ENCODE results near the gene CACHD1.
A peak's percentile ranks its signal among the peaks of the same experiment; 100 is the strongest.

The CACHD1 gene

DNA sequence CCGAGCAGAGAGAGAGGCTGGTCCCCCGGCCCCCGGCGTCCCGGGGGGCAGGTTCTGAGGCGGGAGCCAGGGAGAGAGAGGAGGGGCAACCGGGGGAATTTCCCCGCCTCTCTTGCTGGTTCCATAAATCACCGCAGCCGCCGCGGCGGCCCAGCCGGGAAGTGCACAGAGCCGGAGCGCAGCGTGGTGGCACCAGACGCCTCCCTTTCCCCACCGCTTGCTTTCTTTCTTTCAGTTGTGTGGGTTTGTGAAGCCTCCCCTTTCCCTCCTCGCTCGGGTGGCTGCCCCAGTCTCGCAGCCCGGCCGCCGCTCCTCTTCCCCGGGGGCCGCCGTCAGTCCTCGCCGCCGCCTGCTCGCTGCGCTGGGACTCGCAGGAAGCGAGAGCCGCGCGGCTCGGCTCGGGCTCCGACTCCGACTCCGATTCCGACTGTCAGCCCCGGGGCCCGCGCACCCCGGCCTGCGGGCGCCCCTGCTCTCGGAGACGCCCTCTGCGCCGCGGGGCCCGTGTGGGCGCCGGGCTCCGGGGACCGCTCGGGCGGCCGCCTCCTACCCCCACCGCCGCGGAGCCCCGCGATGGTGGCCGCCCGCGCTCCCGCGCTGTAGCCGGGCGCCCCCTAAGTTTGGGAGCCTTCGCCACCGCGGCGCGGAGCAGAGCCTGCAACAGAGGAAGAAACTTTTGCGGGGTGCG lies at the start of gene CACHD1:
Gene CACHD1 (plus strand): TSS at position 153 of the 688 bp plus-strand sequence. CDS start 616 bp downstream, outside the sequence.
- peak; percentile 83 for DNase-seq (ENCODE audit: low read depth)

GRCh38 chr1:64421377-64421776 lies 48.6 kb upstream of the CACHD1 start:
- no peak for DNase-seq (ENCODE audit: low read depth)

DNA sequence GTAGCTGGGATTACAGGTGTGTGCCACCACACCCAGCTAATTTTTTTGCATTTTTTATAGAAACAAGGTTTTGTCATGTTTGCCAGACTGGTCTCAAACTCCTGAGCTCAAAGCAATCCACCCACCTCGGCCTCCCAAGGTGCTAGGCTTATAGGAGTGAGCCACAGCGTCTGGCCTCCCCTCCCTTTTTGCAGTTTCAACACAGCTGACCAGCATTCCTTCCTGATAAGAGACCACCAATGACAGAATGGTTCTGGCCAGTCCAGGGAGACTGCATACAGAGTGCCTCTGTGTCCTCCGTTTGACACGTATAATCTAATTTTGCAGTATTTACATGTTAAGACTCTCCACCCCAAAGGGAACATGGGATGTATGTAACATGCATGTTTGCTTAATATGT lies 46.4 kb upstream of the CACHD1 start:
- DNase-seq (ENCODE audit: low read depth): no peak

DNA sequence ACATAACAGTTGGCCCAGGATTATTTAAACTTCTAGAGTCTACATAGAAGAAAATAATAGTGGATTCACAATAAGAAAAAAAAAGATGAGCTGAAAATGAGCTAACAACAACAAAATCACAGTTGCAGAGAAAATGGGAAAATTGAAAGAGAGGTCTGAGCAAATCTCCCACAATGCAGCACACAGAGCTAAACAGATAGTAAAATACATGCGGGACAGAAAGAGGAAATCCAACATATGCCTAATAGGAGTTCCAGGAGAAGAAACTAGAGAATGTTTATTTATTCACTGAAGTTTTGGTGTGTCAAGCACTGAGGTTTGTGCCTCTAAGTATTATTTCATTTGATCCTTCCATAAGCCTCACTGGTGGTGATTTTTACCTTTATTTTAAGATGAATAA lies 45.5 kb upstream of the CACHD1 start:
- DNase-seq (ENCODE audit: low read depth): no peak

GRCh38 chr1:64425521-64425920 lies 44.4 kb upstream of the CACHD1 start:
- DNase-seq (ENCODE audit: low read depth): no peak

DNA sequence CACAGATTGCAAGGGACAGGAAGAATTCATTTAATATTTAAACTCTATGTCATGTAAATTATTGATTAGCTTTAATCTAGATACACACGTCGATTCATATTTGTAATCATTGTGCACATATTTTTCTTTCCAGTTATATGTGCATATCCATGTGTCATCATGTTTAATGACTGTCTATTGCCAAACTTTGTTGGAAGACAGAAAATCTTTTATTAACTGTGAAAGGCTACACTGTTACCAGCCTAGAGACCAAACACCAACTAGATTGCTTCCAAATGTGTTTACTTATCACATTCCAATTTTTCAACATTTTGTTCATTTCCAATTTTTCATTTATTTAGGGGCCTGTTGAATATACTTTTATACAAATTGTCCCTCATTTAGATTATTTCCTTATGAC lies 43.2 kb upstream of the CACHD1 start:
- no peak for DNase-seq (ENCODE audit: low read depth)

DNA sequence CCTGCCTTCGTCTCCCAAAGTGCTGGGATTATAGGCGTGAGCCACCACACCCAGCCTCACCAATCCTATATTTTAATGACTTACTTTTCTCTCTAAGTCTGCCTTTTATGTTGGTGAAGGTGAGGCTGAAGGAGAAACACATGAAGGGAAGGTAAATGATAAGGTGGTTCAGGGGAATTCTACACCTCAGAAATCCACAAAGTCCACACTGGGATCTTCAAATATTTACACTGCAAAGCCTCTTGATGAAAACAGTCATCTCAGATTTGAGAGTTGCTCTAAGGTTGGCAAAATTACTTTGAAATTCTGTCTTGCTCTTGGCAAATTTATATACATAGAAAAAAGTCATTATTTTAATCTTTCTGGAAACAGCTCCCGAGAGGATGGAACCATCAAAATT lies 42.0 kb upstream of the CACHD1 start:
- DNase-seq (ENCODE audit: low read depth): no peak

GRCh38 chr1:64433308-64433707 lies 36.6 kb upstream of the CACHD1 start:
- no peak for DNase-seq (ENCODE audit: low read depth)

- no peak for DNase-seq (ENCODE audit: low read depth)
Observed at GRCh38 chr1:64433747-64434146, 36.2 kb upstream of the CACHD1 start.

GRCh38 chr1:64435000-64435399 lies 34.9 kb upstream of the CACHD1 start:
- no peak for DNase-seq (ENCODE audit: low read depth)

DNA sequence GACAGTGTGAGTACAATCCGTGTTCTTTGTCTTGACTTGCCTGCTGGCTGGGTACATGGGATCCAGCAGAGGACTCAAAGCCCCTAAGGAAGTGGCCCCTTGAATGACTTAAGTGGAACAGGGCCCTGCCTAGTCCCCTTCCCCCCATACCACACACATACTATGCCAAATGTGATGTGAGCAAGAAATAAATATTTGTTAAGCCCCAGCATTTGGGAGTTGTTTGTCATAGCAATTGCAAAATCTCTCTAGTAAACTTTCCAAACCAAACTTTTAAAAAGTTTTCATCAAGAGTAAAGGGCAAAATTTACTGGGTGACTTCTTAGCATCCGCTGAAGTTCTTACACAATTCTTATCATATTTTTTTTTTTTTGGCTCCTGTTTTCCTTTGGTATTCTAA lies 32.5 kb upstream of the CACHD1 start:
- DNase-seq (ENCODE audit: low read depth): no peak

- no peak for DNase-seq (ENCODE audit: low read depth)
Observed at GRCh38 chr1:64440183-64440826, 29.6 kb upstream of the CACHD1 start.

- DNase-seq (ENCODE audit: low read depth): no peak
Observed at GRCh38 chr1:64451440-64451839, 18.5 kb upstream of the CACHD1 start.

- no peak for DNase-seq (ENCODE audit: low read depth)
Observed at GRCh38 chr1:64453688-64454087, 16.2 kb upstream of the CACHD1 start.

DNA sequence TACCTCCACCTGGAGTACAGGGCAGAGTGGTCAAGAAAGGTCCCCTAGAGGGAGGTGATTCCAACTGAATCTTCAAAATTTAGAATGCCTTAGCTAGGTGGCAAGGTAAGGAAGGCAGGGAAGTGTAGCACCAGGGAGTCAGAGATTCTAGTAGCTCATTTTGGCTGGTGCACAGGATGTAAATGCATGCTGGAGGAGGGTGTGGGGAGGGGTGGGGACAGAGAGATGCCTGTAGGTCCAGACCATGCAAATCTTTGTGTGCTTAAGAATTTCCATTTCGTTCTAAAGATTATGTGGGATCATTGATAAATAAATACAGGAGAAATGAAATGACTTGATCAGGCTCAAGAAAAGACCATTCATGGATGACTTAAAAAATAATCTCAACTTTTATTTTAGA lies 11.0 kb upstream of the CACHD1 start:
- no peak for DNase-seq (ENCODE audit: low read depth)

DNA sequence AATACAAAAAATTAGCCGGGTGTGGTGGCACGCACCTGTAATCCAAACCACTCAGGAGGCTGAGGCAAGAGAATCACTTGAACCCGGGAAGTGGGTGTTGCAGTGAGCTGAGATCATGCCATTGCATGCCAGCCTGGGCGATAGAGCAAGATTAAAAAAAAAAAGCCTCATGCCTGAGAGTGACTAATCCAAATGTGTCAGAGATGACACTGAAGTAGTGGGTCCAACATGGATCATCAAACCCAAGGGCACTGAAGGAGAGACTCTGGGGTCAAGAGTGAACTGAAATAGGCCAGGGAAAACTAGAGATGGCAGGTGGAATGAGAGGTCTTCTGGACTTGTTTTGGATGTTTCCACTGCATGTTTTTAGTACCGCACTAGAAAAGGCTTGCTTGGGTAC lies 10.2 kb upstream of the CACHD1 start:
- peak; percentile 32 for DNase-seq (ENCODE audit: low read depth)

GRCh38 chr1:64466033-64466432 lies 3.9 kb upstream of the CACHD1 start:
- DNase-seq (ENCODE audit: low read depth): no peak

GRCh38 chr1:64469116-64469976 lies 583 bp upstream of the CACHD1 start:
- peak; percentile 44 for DNase-seq (ENCODE audit: low read depth)

GRCh38 chr1:64470665-64471217 lies 812 bp downstream of the CACHD1 start:
- DNase-seq (ENCODE audit: low read depth): peak; percentile 50

DNA sequence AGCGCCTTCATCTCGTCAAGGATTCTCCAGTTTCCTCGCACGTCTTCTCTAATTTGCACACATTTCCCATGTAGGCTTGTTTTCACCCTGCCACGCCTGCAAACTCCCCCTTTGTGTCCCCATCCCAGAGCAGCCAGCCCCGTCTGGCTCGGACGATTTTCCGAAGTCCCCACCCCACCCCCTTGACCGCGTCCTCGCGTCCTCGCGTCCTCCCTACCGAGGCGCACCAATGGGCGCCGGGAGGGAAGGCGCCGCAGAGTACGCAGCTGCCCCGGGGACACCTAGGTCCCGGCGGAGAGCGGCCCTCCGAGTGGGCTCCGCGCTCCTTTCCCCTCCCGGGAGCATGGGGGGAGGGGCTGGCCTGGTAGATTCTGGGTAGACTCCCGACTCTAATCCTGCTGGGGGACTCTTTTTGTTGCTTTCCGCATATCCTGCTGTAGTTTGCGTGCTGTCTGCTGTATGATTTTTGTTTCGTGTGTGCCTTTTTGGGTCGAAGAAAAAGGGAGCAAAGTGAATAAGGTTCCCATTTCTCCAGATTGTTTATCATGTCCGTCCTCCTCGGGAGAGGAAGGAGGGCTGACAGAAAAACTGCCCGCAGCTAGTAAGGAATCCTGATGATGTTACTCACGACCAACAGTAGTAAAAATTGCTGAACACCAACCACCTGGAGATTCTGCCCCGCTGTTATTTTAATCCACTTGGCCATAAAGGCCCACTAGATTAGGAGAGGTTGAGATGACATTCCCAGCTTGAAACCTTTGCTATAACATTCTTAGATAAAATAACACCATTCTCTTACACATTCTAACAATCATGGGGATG lies 1.5 kb downstream of the CACHD1 start:
- peak; percentile 62 for DNase-seq (ENCODE audit: low read depth)

GRCh38 chr1:64472040-64472376 lies 2.1 kb downstream of the CACHD1 start:
- DNase-seq (ENCODE audit: low read depth): no peak

DNA sequence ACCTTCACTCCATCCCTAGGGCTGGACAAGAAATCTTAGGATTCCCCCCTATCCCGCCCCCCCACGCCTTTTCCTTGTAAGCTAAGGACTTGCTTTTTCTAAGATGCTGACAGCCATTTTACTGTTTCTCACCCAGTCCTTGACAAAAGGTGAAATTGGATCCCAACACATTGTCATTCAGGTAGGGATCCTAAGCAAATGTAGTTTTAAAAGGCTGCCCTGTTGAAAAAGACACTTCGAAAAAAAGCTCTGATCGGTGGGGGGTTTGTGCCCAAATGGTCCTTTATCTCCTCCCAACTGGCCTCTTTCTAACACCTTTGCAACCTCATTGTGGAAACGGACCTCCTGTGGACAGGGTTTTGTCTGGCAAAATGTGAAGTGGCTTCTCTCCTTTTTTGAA lies 2.9 kb downstream of the CACHD1 start:
- no peak for DNase-seq (ENCODE audit: low read depth)
